ENCODE data around the gene RAP1GAP2.
"Not testable (repeated sequence)": the region's sequence is repeated elsewhere in the genome, so short reads cannot be mapped to it uniquely, and the experiment has no call there.

Gene RAP1GAP2

DNA sequence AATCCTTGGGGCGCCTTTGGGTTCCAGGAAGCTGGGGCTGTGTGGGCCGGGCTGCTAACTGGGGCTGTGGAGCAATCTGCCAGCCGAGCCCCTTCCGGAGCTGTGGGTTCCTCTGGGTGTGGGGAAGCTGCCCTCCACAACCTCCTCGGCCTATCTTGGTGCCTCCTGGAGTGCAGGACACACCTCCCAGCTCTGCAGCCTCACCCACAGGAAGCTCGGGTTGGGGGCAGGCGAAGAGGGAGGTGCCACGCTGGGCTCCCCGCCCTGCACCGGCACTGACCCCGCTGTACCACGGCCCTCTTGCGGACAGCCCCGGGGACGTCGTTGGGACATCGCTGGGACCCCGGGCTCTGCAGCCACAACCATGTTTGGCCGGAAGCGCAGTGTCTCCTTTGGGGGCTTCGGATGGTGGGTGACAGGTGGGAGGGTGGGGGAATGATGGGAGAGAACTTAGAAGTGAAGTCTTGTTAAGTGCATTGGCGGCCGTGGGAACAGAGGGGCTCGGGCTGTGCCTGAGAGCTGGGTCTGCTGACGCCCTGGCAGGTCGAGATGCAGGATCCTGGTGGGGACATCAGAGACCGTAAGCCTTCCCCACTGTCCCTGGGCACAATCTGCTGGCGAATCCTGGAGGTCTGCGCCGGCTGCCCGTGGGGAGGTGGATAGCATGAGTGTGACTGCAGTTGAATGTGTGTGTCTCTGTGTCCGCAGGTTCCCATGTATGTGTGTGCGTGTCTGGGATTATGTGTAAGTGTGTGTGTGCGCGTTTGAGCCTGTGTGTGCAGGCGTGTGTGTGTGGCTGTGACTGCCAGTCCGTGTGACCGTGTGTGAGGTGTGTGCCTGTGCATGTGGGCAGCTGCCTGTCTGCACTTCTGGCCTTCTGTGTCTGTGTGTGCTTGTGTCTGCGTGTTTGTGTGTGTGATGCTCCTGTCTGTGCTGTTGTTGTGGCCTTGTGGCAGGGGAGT lies at the start of gene RAP1GAP2:
Gene RAP1GAP2, plus strand, starts transcription at position 275 of the 962 bp plus-strand sequence. Its CDS starts 90 bp downstream, at position 365.
- DNase-seq (ENCODE audit: low read depth in 2 of 2): peak; percentile 30 to 44

DNA sequence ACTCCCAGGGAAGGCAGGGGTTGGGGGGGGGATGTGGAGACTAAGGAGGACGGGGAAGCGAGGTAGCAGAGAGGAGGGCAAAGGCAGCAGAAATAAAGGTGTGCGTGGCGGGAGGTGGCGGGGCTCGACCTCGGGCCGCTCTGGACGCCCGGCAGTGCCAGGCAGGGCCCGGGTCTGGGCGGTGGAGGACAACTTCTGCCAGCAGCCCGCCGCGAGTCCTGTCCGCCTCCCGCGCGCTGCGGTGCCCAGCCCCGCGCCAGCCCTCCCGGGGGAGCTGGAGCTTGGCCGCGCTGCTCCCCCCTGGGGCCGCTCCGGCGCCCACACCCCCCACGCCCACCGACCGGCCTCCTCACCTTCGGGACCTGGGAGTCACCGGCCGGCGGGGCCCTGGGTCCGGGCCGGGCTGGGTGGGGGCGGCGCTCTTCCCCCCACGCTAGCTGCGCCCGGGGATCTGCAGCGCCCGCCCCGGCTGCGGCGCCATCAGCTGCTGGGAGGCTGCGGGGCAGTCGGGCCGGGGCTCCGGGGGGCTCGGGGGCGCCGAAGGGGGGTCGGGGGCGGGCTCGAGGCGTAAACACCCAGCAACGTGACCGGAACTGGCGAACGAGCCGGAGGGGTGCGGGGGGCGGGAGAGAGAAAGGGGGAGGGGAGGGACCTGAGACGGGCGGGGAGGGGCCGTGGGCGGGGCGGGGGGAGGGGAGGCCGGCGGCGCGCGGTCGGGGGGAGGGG lies 47.0 kb upstream of the RAP1GAP2 start, which contains the start of gene CCDC92B:
Gene CCDC92B, minus strand, starts transcription at position 595 of the 726 bp plus-strand sequence. CDS start 14,507 bp downstream, outside the sequence.
- no peak for DNase-seq (ENCODE audit: low read depth in 2 of 2)

- peak; percentile 26 to 27 for DNase-seq (ENCODE audit: low read depth in 2 of 2)
These were observed 46.5 kb upstream of the RAP1GAP2 start for GRCh38 chr17:2749784-2750181.

GRCh38 chr17:2750721-2751120 lies 45.5 kb upstream of the RAP1GAP2 start:
- DNase-seq (ENCODE audit: low read depth in 2 of 2): no peak

DNA sequence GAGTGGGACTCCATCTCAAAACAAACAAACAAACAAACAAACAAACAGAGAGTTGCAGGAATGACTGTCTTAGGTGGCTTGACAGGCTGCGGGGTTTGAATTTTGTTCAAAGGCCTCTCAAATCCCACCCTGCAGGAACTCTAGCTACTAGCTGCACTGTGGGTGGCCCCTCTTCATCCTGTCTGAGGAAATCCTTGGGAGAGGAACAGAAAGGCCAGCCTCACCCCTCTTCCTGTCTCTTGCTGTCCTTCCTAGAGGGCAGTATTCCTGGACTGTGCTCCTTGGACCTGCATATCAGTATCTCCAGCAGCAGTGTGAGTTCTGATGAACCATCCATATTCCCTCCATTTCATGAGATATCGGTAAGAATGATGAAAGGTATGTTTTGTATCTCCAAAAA lies 44.7 kb upstream of the RAP1GAP2 start:
- DNase-seq (ENCODE audit: low read depth in 2 of 2): no peak

DNA sequence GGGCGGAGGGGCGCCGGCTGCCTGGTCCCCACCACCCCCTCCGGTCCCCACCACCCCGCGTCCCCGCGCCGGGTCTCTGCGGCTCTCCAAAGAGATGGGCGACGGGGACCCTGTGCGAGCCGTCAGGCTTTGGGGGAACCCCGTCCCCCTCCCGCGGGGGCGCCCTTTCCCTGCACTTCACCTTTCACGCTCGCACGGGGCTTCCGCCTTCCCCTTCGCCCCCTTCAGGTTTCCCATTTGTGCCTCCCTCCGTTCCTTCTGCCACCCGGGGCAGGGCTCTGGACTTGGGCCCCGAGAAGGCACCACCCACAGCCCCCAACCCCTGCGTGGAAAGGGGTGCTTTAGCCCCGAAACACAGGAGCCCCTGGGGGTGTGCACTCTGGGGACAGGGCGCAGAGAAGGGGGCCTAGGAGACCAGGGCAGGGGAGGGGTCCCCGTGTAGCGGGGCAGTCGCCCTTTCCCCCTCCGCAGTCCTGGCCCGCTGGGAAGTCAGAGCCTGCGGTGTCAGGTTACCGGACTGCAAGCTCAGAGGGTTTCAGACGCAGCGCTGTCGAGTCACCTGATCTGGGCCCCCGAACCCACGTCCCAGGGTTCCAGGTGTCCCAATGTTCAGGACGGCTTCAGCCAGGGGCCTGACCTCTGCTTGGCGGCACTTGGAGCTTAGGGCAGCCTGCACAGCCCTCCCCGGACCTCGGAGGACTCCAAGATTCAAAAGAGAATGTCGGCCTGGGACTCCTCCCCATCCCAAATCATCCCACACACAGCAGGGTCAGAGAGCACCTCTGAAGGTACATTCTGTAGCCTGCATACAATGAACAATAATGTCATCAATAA lies 40.1 kb upstream of the RAP1GAP2 start:
- no peak for DNase-seq (ENCODE audit: low read depth in 2 of 2)

GRCh38 chr17:2758870-2759269 lies 37.4 kb upstream of the RAP1GAP2 start:
- DNase-seq (ENCODE audit: low read depth in 2 of 2): no peak

- DNase-seq (ENCODE audit: low read depth in 2 of 2): no peak
These were observed 26.1 kb upstream of the RAP1GAP2 start for GRCh38 chr17:2770129-2770528.

DNA sequence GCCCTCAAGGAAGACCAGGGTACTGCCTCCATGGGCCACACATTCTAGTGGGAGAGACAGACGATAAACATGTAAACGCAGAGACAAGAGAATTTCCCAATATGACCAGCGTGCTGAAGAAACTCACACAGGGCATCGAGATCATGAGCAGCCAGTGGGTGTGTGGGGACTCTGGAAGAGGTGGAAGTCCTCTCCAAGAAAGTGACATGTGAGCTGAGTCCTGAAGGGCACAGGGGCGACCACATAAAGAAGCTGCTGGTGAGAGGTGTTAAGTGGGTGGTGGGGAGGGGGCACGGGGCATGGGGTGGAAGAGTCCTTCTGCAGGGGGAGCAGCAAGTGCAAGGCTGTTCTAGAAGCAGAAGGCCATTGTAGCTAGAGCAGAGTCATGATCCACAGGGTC lies 21.0 kb upstream of the RAP1GAP2 start:
- no peak for DNase-seq (ENCODE audit: low read depth in 2 of 2)

DNA sequence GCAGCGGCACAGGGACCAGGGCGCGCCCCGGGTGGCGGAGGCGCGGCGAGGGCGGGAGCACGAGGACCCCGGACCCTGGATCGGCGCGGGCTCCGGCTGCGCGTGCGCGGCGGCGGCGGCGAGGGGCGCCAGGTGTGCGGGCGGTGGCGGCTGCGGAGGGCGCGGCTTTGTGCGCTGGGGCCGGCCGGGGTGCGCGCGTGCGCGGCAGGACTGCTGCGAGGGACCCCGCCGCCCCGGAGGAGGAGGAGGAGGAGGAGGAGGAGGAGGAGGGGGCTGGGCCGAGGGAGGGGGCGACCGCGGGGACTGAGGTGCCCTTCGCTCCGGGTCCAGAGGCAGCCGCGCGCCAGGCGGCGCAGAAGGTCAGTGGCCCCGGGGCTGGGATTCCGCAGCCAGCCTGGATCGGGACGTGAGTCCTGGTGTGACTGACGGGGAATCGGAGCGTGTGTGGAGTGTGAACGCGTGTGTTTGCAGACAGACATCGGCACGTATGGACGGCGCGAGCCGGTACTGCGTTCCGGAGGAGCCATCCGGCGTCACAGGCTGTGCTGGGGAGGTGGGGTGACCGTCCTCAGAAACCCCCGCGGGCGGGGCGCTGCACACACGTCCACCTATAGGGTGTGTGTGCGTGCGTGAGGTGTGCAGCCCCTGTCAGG lies 19.5 kb upstream of the RAP1GAP2 start:
- DNase-seq (ENCODE audit: low read depth in 2 of 2): no peak

DNA sequence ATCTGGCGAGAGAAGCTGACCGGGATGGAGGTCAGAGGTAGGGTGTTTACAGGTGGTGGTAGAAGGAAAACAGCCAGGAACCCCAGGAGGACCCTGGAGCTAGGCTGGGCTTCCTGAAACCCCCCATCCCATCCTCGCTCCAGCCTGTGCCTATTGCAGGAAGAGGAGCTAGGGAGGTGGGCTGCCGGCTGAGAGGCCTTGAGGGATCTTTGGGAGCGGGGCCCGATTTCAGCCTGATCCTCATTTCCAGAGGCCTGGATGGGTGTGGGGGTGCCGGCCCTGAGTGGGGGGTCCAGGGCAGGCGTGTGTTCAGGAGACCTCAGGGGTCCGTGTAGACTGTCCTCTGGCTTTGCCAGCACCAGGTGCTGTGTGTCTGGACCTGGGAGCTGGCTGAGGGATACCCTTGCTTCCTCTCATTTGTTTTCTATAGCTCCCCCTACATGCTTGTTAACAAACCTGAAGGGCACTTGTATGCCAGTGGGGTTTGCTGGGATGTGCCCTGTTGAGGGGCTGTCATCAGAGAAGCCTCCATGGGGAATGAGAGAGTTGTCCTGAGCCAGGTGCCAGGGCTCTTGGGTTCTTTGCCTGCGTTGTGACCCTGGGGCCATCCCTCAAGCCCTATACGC lies 18.9 kb upstream of the RAP1GAP2 start:
- no peak for DNase-seq (ENCODE audit: low read depth in 2 of 2)

GRCh38 chr17:2778489-2778888 lies 17.7 kb upstream of the RAP1GAP2 start:
- DNase-seq (ENCODE audit: low read depth in 2 of 2): no peak

GRCh38 chr17:2779545-2779944 lies 16.7 kb upstream of the RAP1GAP2 start:
- DNase-seq (ENCODE audit: low read depth in 2 of 2): no peak

DNA sequence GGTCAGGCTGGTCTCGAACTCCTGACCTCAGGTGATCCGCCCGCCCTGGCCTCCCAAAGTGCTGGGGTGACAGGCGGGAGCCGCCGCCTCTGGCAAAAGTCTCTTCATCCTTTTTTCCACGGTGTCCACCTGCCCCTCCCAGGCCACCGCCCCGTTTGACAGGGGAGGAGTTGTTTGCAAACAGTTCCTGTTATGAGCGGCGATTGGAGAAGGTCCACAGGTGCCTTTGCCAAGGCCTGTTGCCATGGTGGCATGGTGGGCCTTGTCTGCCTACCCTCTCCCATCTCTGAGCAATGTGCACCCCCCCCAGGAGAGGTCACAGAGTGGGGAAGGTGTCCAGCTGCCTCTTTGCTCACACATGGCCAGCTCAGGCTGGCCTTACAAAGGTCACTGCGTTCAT lies 16.0 kb upstream of the RAP1GAP2 start:
- DNase-seq (ENCODE audit: low read depth in 2 of 2): no peak

DNA sequence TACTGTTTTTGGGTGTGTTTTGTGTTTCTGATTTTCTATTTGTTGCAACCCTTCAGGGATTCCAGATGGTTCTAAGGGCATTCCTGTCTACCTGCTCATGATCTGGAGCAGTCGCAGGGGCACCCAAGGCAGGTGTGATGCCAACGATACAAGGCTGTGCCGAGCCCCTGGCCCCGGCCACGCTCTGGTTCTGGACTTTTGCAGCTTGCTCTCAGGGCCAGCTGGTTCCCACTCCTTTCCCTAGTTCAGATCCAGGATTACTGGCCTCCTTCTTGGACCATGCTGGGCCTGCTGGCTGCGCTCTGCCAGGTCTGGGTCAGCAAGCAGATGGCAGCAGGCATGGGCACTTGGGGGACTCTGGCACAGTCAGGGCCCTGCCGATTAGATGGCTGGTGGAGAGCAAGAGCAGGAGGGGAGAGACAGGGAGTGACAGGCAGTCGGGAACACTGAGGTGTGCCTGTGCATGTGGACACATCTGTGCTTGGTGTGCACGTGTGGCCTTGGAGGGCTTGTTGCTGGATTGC lies 15.2 kb upstream of the RAP1GAP2 start:
- DNase-seq (ENCODE audit: low read depth in 2 of 2): no peak

DNA sequence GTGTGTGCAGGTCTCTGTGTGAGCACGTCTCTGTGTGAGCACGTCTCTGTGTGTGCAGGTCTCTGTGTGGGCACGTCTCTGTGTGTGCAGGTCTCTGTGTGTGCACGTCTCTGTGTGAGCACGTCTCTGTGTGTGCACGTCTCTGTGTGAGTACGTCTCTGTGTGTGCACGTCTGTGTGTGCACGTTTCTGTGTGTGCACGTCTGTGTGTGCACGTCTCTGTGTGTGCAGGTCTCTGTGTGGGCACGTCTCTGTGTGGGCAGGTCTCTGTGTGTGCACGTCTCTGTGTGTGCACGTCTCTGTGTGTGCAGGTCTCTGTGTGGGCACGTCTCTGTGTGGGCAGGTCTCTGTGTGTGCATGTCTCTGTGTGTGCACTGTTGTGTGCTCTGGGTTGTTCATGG lies 14.6 kb upstream of the RAP1GAP2 start:
- not testable (repeated sequence) for DNase-seq (ENCODE audit: low read depth in 2 of 2)

DNA sequence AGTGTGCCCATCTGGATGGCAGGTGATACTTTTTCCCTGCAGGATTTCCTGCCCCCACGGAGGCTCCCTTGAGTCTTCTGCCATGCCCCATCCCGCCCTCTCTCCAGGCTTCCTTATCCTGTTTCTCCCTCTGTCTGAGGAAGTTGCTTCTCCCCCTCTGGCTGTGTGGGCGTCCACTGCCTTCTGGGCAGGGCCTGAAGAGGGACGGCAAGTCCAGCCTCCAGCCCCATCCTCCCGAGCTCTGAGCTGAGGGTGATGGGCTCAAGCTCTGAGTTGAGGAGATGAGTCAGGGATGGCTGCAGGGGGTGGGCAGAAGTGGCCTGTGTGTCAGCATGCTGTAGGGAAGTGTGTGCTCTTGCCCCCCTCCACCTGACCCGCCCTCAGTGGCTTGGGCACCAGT lies 14.2 kb upstream of the RAP1GAP2 start:
- no peak for DNase-seq (ENCODE audit: low read depth in 2 of 2)

DNA sequence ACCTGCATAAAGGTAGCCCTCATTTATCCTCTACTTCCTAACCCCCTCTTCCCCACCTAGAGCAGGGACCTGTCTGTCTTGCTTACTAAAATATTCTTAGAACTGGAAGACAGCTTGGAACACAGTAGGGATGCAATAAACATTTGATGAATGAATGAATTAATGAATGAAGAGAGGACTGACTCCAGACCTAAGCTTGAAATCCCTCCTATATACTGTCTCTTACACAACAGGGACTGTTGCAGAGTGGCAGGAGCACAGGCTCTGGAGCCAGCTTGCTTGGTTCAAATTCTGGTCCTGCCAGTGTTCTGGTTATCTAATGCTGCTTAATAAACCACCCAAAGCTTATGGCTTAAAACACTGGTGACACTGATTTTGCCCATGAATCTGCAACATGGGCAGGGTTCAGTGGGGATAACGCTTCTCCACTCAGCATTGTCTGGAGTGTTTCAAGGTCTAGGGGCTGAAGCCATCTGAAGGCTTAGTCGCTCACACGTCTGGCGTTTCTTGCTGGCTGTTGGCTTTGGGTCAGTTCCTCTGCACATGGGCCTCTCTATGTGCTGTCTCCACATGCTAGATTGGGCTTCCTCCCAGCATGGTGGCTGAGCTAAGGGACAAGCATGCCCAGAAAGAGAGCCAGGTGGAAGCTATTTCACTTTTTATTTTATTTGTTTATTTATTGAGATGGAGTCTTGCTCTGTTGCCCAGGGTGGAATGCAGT lies 12.8 kb upstream of the RAP1GAP2 start:
- no peak for DNase-seq (ENCODE audit: low read depth in 2 of 2)

DNA sequence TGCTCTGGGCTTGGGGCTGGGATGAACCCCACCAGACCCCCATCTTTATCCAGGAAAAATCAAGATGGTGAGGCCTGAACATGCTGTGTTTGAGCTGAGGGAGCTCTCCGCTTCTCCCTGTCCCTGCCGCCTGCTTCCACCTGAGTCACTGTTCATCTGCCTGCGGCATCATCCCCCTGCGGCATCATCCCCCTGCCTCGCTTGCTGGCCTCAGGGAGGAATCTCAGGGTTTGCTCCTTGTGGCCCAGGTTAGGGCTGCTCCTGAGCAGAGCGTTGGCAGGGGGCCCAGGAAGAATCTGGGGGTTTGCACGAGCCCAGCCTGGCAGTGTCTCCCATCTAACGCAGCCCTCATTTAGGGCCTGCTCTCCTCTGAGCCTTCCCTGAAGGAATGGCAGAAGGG lies 11.4 kb upstream of the RAP1GAP2 start:
- DNase-seq (ENCODE audit: low read depth in 2 of 2): no peak

- DNase-seq (ENCODE audit: low read depth in 2 of 2): not testable (repeated sequence)
These were observed 10.9 kb upstream of the RAP1GAP2 start for GRCh38 chr17:2785376-2785775.
